GM18502 (cell line): ENCODE measurements around the gene RIPOR3.
"Not testable (repeated sequence)": the region's sequence is repeated elsewhere in the genome, so short reads cannot be mapped to it uniquely, and the experiment has no call there.

ENCODE experiments used
- ATAC-seq: cut with Tn5 transposase; IDR thresholded peaks from one replicate; pipeline ENCODE4 v1.9.1; 2021; ENCODE audit warnings: mild to moderate bottlenecking; ENCODE audit not compliant: unreplicated experiment, poor library complexity

RIPOR3 gene

DNA sequence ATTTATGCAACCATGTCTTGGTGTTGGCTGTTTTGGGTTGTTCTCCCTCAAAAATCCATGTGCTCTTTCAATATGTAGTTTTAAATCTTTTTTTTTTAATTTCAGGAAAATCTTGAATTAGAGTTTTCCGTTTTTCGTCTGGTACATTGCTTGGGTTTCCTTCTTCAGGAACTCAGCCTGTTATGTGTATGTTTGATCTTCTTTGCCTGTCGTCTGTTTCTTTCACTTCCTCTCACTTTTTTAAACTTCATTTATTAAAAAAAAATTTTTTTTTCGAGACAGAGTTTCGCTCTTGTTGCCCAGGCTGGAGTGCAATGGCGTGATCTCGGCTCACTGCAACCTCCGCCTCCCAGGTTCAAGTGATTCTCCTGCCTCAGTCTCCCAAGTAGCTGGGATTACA, 151.5 kb downstream of the RIPOR3 start:
- not testable (repeated sequence) for ATAC-seq

GRCh38 chr20:50538276-50538675, 153.1 kb downstream of the RIPOR3 start:
- ATAC-seq, result no peak

- ATAC-seq, result no peak
Measured at GRCh38 chr20:50537546-50538201, 153.7 kb downstream of the RIPOR3 start.

GRCh38 chr20:50536333-50536732, 155.0 kb downstream of the RIPOR3 start:
- ATAC-seq, result no peak
